Measurements from ENCODE around the gene GNA14. TPM values are rescaled to one million over a fixed set of nuclear protein-coding genes. Genes with fewer than 3 reads are reported as not detected.
"Not testable (repeated sequence)": the region's sequence is repeated elsewhere in the genome, so short reads cannot be mapped to it uniquely, and the experiment has no call there.

The GNA14 gene
- total RNA-seq, 2 experiments from 2014 or later = not detected

- peaks cover 25% of the 10 kb centered on the region for H3K27me3 Mint-ChIP-seq
- CTCF ChIA-PET = interaction anchor here (0.7 to 1.4 kb wide), 2 partner anchors 36 to 41 kb away, joined by 3 read pairs; no protein-coding TSS in a partner anchor
- ATAC-seq = no peak
- H3K27ac Mint-ChIP-seq = no peak overlapping the region
- no peaks in the 10 kb centered on the region for H3K9me3 Mint-ChIP-seq (ENCODE audit: low read depth)
- no peak overlapping the region for H3K4me3 Mint-ChIP-seq
- no peak for DNase-seq
- H3K4me1 Mint-ChIP-seq = no peaks in the 10 kb centered on the region
- H3K36me3 Mint-ChIP-seq = no peaks in the 10 kb centered on the region
Measured at GRCh38 chr9:77497322-77498198, 150.6 kb downstream of the GNA14 start.

DNA sequence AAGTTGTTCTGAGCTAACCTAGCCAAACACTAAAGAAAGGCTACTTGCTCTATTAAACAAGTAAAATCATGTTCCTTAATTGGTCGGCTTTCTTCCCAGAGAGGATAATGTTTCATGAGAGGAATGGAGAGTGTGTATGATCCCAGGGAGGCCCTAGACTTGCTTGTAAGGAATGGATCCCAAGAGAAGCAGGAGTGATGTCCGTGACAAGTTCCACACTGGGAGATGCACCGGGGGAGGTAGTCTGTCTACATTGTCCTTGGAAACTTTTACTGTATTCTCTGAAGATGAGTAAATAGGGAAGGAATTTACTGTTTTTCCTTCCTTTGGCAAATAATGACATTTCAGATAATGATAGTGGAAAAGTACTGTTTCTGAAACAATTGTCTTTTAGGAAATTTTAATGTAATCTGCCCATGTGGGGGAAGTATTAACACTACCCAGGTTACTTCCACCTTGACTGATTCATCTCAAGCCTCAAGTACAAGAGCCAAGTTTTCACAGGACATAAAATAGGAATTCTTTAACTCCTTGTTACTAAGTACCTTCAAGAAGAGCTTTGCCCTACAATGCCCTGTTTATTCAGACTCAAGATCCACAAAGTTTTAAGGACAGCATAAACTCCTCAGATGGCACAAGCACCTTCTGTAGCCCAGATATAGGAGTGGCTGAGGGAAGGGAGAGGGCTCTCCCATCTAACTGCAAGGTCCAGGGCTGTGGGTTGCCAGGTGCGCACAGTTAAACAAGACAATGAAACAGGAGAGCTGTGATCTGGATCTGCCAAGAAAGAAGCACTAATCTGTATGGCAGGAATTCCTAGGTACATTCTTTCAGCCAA lies 152.1 kb downstream of the GNA14 start:
- Mint-ChIP-seq H3K36me3 (no peaks in the 10 kb centered on the region), H3K9me3 (ENCODE audit: low read depth) (no peaks in the 10 kb centered on the region), H3K27me3 (peaks cover 25% of the 10 kb centered on the region), H3K27ac (no peak overlapping the region), H3K4me1 (no peaks in the 10 kb centered on the region), H3K4me3 (no peak overlapping the region)
- ATAC-seq (no peak), DNase-seq (no peak)
- CTCF ChIA-PET = interaction anchor here (1.1 to 1.5 kb wide), 2 partner anchors 39 to 62 kb away, joined by 3 to 5 read pairs; no protein-coding TSS in a partner anchor

GRCh38 chr9:77490279-77490678 lies 157.8 kb downstream of the GNA14 start:
- not testable (repeated sequence) for H3K4me3 Mint-ChIP-seq; H3K9me3 Mint-ChIP-seq (ENCODE audit: low read depth); H3K27me3 Mint-ChIP-seq; H3K36me3 Mint-ChIP-seq; H3K27ac Mint-ChIP-seq; ATAC-seq; DNase-seq
- CTCF ChIA-PET = interaction anchor here (0.8 to 5.5 kb wide), 5 partner anchors 19 to 56 kb away, joined by 3 to 167 read pairs (median 3); no protein-coding TSS in a partner anchor
- peaks cover 27% of the 10 kb centered on the region for H3K4me1 Mint-ChIP-seq

DNA sequence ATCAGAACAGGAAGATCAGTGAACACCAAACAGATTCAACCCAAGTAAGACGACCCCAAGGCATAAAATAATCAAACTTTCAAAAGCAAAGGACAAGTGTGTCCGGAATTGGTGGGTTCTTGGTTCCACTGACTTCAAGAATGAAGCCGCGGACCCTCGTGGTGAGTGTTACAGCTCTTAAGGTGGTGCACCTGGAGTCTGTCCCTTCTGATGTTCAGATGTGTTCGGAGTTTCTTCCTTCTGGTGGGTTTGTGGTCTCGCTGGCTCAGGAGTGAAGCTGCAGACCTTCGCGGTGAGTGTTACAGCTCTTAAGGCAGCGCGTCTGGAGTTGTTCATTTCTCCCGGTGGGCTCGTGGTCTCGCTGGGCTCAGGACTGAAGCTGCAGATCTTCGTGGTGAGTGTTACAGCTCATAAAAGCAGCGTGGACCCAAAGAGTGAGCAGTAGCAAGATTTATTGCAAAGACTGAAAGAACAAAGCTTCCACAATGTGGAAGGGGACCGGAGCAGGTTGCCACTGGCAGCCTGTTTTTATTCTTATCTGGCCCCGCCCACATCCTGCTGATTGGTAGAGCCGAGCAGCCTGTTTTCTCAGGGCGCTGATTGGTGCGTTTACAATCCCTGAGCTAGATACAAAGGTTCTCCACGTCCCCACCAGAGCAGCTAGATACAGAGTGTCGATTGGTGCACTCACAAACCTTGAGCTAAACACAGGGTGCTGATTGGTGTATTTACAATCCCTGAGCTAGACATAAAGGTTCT lies 158.5 kb downstream of the GNA14 start:
- H3K27ac Mint-ChIP-seq = peak overlapping the region; percentile 44
- peak overlapping the region; percentile 73 for H3K4me3 Mint-ChIP-seq
- ATAC-seq; H3K36me3 Mint-ChIP-seq; H3K9me3 Mint-ChIP-seq (ENCODE audit: low read depth); H3K27me3 Mint-ChIP-seq: not testable (repeated sequence)
- H3K4me1 Mint-ChIP-seq = peaks cover 27% of the 10 kb centered on the region
- DNase-seq = peak; percentile 50
- CTCF ChIA-PET = interaction anchor here (0.8 to 5.5 kb wide), 7 partner anchors 14 to 322 kb away, joined by 3 to 167 read pairs (median 6); no protein-coding TSS in a partner anchor

DNA sequence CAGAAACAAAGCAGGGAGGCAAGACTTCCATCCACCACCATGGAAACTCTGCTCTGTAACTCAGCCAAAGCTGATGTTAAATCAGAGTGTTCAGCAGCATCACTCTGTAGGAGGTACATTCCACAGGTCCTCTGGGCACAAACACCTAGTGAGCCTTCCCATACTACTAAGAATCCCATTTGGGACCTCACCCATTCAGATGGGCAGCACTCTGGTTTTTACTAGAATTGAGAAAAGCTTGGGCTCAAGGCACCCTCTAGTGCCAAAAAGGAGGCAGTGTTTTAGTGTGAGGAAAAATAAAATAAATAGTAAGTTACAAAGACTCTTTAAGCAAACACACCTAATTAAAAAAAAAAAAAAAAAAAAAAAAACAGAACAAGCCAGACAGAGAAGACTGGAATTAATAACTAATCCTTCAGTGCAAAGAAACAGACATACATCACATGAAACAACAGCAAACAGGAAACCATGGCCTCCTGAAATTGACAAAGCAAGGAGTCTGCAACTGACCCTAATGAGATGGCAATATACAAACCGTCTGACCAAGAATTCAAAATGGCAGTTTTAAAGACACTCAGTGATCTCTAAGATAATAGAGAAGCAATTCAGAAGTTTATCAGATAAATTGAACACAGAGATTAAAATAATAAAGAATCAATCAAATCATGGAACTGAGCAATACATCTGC lies 159.5 kb downstream of the GNA14 start:
- CTCF ChIA-PET = interaction anchor here (1.2 to 5.5 kb wide), 7 partner anchors 13 to 321 kb away, joined by 3 to 167 read pairs (median 6); no protein-coding TSS in a partner anchor
- Mint-ChIP-seq H3K9me3 (ENCODE audit: low read depth) (no peaks in the 10 kb centered on the region), H3K4me1 (peaks cover 27% of the 10 kb centered on the region), H3K4me3 (peak overlapping the region; percentile 73), H3K27me3 (peaks cover 6% of the 10 kb centered on the region), H3K27ac (peak overlapping the region; percentile 29), H3K36me3 (peaks cover 3% of the 10 kb centered on the region)
- peak; percentile 73 for ATAC-seq
- no peak for DNase-seq

DNA sequence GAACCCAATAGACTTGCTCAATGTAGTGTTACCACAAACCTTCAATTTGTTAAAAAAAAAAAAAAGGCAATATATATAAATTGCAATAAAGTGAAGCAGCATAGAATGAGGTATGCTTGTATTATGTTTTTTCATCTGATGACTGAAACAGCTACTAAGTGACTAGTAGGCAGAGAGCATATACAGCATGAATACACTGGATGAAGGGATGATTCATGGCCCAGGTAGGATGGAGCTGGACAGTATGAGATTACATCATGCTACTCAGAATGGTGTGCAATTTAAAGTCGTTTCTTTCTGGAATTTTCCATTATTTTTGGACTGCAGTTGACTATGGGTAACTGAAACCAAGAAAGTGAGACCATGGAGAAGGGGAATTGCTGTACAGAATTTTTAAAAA lies 161.2 kb downstream of the GNA14 start:
- CTCF ChIA-PET = interaction anchor here (0.8 to 5.5 kb wide), 7 partner anchors 11 to 644 kb away, joined by 3 to 167 read pairs (median 6); no protein-coding TSS in a partner anchor
- DNase-seq (no peak), ATAC-seq (peak; percentile 39)
- H3K4me3 Mint-ChIP-seq = no peak overlapping the region
- peaks cover 3% of the 10 kb centered on the region for H3K36me3 Mint-ChIP-seq
- H3K27me3 Mint-ChIP-seq = peaks cover 12% of the 10 kb centered on the region
- peaks cover 27% of the 10 kb centered on the region for H3K4me1 Mint-ChIP-seq
- no peak overlapping the region for H3K27ac Mint-ChIP-seq
- no peaks in the 10 kb centered on the region for H3K9me3 Mint-ChIP-seq (ENCODE audit: low read depth)

- DNase-seq (no peak), ATAC-seq (no peak)
- Mint-ChIP-seq H3K36me3 (peaks cover 3% of the 10 kb centered on the region), H3K4me3 (no peak overlapping the region), H3K4me1 (peaks cover 27% of the 10 kb centered on the region), H3K27me3 (peaks cover 12% of the 10 kb centered on the region), H3K27ac (no peak overlapping the region), H3K9me3 (ENCODE audit: low read depth) (no peaks in the 10 kb centered on the region)
- CTCF ChIA-PET = interaction anchor here (0.8 to 5.5 kb wide), 5 partner anchors 10 to 268 kb away, joined by 3 to 167 read pairs (median 7); no protein-coding TSS in a partner anchor
Measured at GRCh38 chr9:77486463-77486862, 161.7 kb downstream of the GNA14 start.

GRCh38 chr9:77475641-77476473 lies 172.3 kb downstream of the GNA14 start:
- CTCF ChIA-PET = interaction anchor here (1.2 to 3.2 kb wide), 6 partner anchors 10 to 42 kb away, joined by 3 to 57 read pairs (median 6); no protein-coding TSS in a partner anchor
- DNase-seq = peak; percentile 86
- Mint-ChIP-seq H3K27me3 (no peaks in the 10 kb centered on the region), H3K9me3 (ENCODE audit: low read depth) (peaks cover 6% of the 10 kb centered on the region), H3K36me3 (peaks cover 13% of the 10 kb centered on the region), H3K4me3 (peak overlapping the region; percentile 39), H3K4me1 (peaks cover 37% of the 10 kb centered on the region), H3K27ac (peak overlapping the region; percentile 99)
- ATAC-seq = peak; percentile 100

- Mint-ChIP-seq H3K4me1 (peaks cover 37% of the 10 kb centered on the region), H3K27ac (peak overlapping the region; percentile 99), H3K9me3 (ENCODE audit: low read depth) (peaks cover 6% of the 10 kb centered on the region), H3K4me3 (no peak overlapping the region), H3K27me3 (no peaks in the 10 kb centered on the region), H3K36me3 (peaks cover 13% of the 10 kb centered on the region)
- CTCF ChIA-PET = interaction anchor here (2.2 to 3.2 kb wide), 2 partner anchors 14 to 17 kb away, joined by 11 to 57 read pairs; no protein-coding TSS in a partner anchor
- DNase-seq = no peak
- ATAC-seq = no peak
Measured at GRCh38 chr9:77474936-77475335, 173.2 kb downstream of the GNA14 start.

GRCh38 chr9:77472646-77473045 lies 175.5 kb downstream of the GNA14 start:
- H3K27me3 Mint-ChIP-seq = no peaks in the 10 kb centered on the region
- H3K27ac Mint-ChIP-seq = no peak overlapping the region
- peaks cover 3% of the 10 kb centered on the region for H3K9me3 Mint-ChIP-seq (ENCODE audit: low read depth)
- no peak overlapping the region for H3K4me3 Mint-ChIP-seq
- peaks cover 8% of the 10 kb centered on the region for H3K36me3 Mint-ChIP-seq
- ATAC-seq = no peak
- CTCF ChIA-PET = interaction anchor here (1.3 to 3.4 kb wide), 2 partner anchors 10 to 15 kb away, joined by 3 to 31 read pairs; no protein-coding TSS in a partner anchor
- no peak for DNase-seq
- peaks cover 35% of the 10 kb centered on the region for H3K4me1 Mint-ChIP-seq

DNA sequence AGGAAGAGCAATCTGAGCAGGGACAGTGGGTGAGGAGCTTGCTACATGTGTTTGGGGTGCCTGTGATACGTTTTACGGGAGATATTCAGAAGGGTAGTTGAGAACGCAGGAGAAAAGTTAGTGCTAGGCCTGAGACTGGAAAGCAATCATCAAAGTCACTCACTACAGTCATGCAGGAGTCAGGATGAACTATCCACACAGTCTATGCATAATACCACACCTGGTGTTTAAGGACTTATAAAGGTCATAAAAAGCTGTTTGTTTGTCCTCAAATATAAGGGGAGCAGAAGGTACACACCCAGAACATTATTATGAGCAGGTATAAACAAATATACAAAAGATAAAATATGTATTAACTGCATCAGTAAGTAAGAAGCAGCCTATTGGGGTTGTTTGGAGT lies 176.6 kb downstream of the GNA14 start:
- no peak overlapping the region for H3K4me3 Mint-ChIP-seq
- peaks cover 33% of the 10 kb centered on the region for H3K4me1 Mint-ChIP-seq
- ATAC-seq (no peak), DNase-seq (no peak)
- H3K36me3 Mint-ChIP-seq = peaks cover 8% of the 10 kb centered on the region
- H3K9me3 Mint-ChIP-seq (ENCODE audit: low read depth) = peaks cover 3% of the 10 kb centered on the region
- CTCF ChIA-PET = interaction anchor here (1.4 to 3.4 kb wide), 2 partner anchors 14 to 18 kb away, joined by 3 to 31 read pairs; no protein-coding TSS in a partner anchor
- no peak overlapping the region for H3K27ac Mint-ChIP-seq
- no peaks in the 10 kb centered on the region for H3K27me3 Mint-ChIP-seq

All from activated CD8-positive, alpha-beta memory T cell treated with anti-CD3 and anti-CD28 coated beads, Interleukin-2, amount 10 ng/mL, durations not matched to agents 7 days and 5 days (primary cell).